Islet precursor cell (in vitro differentiated cells): ENCODE data around the gene GPC6.
"Not testable (repeated sequence)": the region's sequence is repeated elsewhere in the genome, so short reads cannot be mapped to it uniquely, and the experiment has no call there.

ENCODE experiments used
- DNase-seq: peaks from one replicate; pipeline ENCODE4 v3.0.0-alpha.2; 2018

GPC6 gene

GRCh38 chr13:94192431-94192975, 965.9 kb downstream of the GPC6 start:
- peak; percentile 64 for DNase-seq

DNA sequence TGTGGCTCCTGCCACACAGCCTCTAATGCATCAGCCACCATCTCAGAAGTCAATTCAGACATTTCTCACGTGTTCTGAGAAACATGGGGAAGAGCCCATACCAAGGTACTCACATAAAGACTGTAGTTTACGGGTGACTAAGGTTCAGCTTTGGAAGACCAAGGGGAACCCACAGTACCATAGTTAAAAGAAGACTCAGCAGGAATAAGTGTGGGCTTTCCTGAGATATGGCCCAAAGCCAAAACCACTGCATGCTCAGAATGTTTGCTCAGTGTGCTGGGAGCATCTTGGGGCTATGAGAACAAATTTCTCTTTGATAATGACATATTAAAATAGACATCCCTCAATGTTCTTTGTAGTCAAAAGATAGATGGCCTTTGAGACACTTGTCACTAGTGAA, 969.1 kb downstream of the GPC6 start:
- no peak for DNase-seq

- no peak for DNase-seq
Measured at GRCh38 chr13:94196413-94196812, 969.8 kb downstream of the GPC6 start.

GRCh38 chr13:94198681-94199080, 972.1 kb downstream of the GPC6 start:
- no peak for DNase-seq

DNA sequence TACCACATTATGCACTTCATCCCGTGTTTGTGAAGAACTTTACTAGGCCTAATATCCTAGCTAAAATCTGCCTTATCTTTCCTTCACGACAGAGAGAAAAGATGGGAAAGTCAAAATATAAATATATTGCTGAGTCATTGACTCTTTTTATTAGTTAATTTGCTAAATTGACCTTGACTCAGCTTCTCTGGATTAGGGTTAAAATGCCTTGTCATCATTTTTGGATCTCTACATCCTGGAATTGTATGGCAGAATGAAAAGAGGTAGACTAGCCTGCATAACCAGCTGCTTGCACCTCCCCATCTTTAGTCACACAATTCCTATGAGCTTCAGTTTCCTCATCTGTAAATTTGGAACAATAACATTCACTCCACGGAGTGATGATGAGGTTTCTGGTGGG, 972.5 kb downstream of the GPC6 start:
- no peak for DNase-seq

- DNase-seq = no peak
Measured at GRCh38 chr13:94201022-94201421, 974.4 kb downstream of the GPC6 start.

DNA sequence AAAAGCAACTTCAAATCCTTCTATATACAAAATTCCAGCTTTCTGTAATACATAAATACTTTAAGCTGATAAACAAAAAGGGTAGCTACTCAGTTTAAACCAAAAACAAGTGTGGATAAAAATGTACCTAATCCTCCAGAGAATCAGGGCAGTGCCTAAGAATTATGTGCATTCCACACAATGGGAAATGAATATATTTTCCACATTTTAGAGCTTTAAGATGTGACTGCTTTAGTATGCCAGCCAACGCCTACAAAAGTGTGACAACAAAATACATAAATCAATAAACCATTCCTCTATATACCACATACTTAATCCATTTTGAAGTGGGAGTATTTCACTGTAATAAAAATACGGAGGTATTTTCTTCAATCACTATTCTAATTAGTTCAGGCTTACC, 977.6 kb downstream of the GPC6 start:
- DNase-seq = no peak

GRCh38 chr13:94204946-94205345, 978.3 kb downstream of the GPC6 start:
- no peak for DNase-seq

DNA sequence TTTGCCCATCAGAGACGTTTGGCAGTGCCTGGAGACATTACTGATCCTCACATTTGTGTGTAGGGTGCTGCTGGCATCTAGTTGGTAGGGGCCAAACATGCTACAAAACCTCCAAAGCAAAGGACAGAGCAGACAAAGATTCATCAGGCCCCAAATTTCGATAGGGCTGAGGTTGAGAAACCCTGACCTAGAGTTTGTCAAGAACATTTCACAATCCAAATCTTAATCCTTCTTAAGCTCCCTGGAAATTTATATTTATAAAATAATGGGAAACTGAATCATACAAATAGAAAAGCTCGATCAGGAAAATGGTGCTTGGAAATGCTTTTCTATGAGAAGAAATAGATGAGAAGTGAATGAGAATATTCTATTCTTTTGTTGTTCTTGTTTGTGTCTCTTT, 979.3 kb downstream of the GPC6 start:
- no peak for DNase-seq

DNA sequence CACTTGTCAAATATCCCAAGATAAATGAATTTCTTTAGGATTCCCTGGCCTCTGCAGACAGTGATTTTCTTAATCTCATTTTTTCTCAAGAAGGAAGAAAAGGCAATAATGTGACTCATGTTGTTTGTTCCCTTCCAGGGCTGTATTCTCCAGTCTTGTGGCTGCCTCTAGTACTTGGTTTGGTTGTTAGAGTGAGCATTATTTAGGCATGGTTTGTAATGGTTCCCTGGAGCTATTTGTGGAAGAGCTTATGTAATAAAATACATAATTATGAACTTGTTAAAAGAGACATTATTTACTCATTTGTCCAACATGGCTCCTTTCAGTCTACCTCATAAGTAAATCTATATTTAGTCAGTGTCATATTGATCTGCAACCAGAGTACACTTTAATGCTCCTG, 982.5 kb downstream of the GPC6 start:
- DNase-seq = no peak

DNA sequence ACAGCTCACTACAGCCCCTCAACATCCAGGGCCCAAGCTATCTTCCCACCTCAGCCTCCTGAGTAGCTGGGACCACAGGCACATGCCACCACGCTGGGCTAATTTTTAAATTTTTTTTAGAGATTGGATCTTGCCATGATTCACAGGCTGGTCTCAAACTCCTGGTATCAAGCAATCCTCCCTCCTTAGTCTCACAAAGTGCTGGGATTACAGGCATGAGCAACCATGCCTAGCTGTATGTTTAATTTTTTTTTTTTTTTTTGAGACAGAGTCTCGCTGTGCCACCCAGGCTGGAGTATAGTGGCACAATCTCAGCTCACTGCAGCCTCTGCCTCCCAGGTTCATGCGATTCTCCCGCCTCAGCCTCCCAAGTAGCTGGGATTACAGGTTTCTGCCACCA, 983.3 kb downstream of the GPC6 start:
- not testable (repeated sequence) for DNase-seq

GRCh38 chr13:94210816-94211215, 984.2 kb downstream of the GPC6 start:
- DNase-seq = no peak

DNA sequence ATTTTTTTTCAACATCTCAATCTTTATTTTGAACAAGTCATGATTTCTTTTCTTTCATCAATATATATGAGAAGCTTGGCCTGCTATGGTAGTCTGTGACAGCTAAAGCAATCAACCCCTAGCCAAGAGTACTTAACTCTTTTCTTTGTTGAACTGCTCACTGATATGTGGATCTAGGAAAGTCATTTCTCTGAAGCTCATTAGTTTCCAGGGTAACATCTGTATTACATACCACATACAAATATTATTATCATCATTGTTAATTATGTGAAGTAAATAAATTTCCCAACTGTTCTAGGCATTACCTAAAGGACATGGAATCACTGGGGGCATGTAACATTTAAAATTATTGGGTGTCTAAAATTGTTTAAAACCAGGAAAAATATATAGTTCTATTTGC, 985.6 kb downstream of the GPC6 start:
- no peak for DNase-seq

DNA sequence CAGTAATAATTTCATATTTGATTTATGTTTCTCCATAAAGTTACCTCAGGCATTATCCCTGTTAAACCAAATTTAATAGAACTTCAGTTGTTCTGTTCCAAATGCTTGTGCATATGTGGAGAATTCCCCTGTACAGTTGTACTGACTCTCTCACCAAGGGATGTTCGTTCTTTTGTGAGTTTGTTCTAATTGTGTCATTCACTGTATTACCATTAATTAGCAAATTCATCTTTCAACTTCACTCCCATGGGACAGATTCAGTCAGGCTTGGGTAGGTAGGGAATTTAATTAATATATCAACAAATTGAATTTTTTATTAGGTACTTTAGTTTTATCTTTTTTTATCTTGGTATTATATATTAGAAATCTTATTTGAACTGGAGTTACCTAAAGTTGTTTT, 987.5 kb downstream of the GPC6 start:
- no peak for DNase-seq

GRCh38 chr13:94214975-94215374, 988.4 kb downstream of the GPC6 start:
- no peak for DNase-seq

- DNase-seq = no peak
Measured at GRCh38 chr13:94216476-94216875, 989.9 kb downstream of the GPC6 start.

- no peak for DNase-seq
Measured at GRCh38 chr13:94217370-94217769, 990.8 kb downstream of the GPC6 start.

- DNase-seq = no peak
Measured at GRCh38 chr13:94218537-94218936, 991.9 kb downstream of the GPC6 start.

DNA sequence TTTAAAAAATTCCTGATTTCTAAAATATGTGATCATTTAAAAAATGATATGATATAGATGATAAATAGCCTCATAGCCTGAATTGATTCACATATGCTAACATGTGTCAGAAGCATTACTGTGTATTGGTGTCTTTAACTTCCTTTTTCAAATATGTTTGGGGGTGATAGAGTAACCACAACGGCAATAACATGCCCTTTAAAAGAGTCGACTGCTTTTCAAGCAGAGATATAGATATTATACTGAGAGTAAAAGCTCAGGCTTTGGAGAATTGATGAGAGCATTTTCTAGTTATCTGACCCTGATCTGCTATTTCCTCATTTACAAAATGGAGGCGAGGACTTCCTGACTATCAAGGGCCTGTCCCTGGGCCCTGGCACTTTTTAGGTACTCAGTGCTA, 992.3 kb downstream of the GPC6 start:
- no peak for DNase-seq

DNA sequence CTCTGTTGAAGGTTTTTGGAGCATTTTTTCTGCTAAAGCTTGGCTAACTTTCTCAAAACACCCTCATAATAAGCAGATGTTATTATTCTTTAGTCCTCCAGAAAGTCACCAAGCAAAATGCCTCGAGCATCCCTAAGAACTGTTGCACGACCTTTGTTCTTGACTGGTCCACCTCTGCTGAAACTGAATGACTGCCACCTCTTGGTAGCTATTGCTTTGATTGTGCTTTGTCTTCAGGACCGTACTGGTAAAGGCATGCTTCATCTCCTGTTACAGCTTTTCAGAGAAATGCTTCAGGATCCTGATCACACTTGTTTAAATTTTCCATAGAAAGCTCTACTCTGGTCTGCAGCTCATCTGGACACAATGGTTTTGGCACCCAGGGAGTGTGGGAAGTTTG, 998.1 kb downstream of the GPC6 start:
- no peak for DNase-seq

DNA sequence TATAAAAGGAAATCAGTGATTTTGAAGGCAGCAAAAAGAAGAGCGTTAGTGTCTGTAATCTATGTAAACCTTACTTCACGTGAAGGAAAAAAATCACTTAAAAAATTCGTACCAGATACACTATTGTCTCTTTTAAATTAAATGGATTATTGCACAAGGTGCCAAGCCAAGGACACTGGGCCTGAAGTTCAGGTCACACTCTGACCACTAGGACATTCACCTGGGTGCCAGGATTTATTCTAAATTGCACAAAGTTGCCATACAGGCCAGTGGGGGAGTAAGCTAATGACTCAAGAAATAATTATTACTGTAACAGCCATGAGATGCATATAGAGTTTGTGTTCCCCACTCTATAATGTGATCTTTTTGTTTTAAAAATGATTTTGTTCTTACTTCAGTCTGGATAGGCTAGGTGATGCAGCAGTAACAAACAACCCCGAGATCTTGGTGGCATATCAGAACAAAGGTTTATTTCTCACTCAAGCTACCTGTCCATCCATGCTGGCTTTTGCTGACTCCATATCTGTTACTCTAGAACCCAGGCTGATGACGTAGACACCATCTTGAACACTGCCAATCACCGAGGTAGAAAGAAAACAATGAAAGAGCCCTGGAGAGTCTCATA, 1000.8 kb downstream of the GPC6 start:
- DNase-seq = no peak

DNA sequence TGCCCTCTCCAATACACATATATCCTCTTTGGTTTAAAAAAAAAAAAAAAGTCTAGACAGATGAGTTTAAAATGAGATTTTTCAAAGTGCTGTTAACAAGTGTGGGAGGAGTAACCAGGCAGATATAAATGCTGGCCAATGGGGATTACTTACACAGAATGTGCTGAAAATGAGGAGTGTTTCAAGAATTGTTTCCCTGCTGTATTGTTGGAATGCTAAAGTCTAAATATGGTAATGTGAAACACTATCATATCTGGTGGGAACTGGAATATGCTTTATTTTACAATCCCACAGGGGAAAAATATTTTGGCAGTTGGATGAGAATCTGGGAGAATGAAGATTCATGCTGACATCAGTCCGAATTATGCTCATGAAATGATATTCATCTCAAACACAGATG, 1002.2 kb downstream of the GPC6 start:
- DNase-seq = no peak

DNA sequence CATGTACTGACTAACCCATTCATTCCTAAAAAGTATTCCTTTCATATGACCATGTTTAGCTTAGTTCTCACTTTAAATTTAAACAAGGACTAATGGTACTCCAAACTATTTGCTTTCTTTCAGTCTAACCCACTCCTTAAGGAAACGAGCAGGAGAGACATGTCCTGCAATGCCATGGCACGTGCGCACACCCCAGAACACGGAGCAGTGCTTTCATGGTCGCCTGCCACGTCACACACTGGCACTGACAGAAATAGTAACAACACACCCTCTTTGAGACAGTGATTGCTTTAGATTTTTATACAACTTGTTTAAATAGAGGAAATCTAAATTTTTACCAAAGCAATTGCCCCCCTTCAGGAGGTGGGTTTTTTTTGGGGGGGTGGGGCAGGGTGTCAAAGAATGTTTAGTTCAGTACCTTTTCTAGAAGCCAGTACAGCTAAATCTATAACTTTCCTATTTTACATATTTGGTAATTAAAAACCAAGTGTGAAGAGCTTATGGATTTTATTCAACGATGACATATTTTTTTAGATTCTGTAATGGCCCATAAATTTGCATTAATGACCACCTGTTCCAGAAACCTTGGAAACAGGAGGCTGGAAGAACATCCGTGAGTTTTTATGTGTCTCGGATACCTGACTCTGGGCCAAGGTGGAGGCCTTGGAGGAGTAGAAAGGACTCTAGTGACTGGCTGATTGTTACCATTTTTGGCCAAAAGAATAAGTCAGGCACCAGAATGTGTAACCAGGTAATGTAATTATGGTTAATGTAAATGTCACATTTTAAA, 1005.7 kb downstream of the GPC6 start:
- no peak for DNase-seq

DNA sequence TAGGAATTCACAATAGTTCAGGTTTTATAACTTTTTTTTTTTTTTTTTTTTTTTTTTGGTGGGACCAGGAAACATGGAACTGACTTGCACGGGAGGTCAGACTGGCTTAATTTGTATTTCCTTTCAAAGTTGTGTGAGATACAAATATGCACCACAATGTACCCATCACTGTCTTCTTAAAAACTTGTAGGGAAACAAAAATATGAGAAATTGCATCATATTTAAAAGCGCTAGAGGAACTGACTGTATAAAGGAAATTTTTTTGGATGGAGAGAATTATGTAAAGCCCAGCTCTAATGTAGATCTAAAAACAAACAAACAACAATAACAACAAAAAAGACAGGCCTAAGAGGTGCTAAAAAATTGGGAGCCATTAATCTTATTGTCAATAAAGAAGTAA, 1006.3 kb downstream of the GPC6 start:
- no peak for DNase-seq

- DNase-seq = no peak
Measured at GRCh38 chr13:94233401-94233800, 1006.8 kb downstream of the GPC6 start.
